Hepatocyte (in vitro differentiated cells): ENCODE results near the gene DAP.

ENCODE experiments used
- CTCF ChIP-seq: fragments of 200-600 bp; sonication (generic); IDR thresholded peaks from 2 replicates; pipeline ENCODE4 v1.5.1; 2016; ENCODE audit warnings: antibody characterized with exemption, mild to moderate bottlenecking; ENCODE audit not compliant: poor library complexity
- EZH2 ChIP-seq: fragments of 200-600 bp; sonication (generic); IDR thresholded peaks from 2 replicates; pipeline ENCODE4 v1.6.1; 2016; ENCODE audit warnings: antibody characterized with exemption, mild to moderate bottlenecking, borderline replicate concordance

DNA sequence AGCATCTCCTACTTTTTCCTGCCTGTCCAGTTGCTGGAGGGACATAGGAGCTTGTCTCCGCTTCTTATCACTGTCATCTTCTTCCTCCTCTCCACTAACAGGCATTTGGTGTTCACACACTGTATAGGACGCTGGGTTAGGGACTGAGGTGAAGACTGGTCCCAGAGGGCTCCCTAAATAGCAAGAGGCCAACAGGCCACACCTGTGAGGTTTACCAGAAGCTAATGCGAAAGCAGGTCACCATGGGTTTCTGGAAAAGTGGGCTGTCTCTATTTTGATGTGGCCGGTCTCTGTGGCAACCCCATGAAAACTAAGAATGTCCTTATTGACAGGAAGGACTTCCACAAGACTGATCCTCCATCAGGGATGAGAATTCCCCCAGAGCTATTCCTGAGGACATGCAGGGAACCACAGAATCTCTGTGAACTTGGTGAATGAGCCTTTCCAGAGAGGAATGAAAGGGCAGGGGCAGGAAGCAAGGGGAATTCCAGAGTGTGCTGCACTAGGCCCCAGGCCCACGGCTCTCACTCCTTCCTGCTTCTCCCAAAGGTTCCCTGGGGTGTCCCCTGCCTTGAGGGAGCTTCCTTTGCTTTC, 61.7 kb downstream of the DAP start:
- no peak for TF ChIP-seq EZH2
- TF ChIP-seq CTCF, result no peak
